ENCODE results near the gene ZNF576.
"Not testable (repeated sequence)": the region's sequence is repeated elsewhere in the genome, so short reads cannot be mapped to it uniquely, and the experiment has no call there.

ZNF576 gene

GRCh38 chr19:43595999-43596841, at the start of gene ZNF576, which contains the start of gene IRGQ:
ZNF576 (plus strand) TSS chr19:43596595; CDS start chr19:43597109, 514 bp downstream.
IRGQ (minus strand) TSS chr19:43596134; CDS start chr19:43595338, 796 bp downstream.
- DNase-seq, result peak; percentile 97 to 98

- not testable (repeated sequence) for DNase-seq
These were observed 48.5 kb upstream of the ZNF576 start for GRCh38 chr19:43547926-43548325.

GRCh38 chr19:43548706-43549105, 47.7 kb upstream of the ZNF576 start:
- DNase-seq, result no peak

- no peak for DNase-seq
These were observed 44.8 kb upstream of the ZNF576 start for GRCh38 chr19:43551399-43552197.

- DNase-seq, result no peak
These were observed 44.3 kb upstream of the ZNF576 start for GRCh38 chr19:43552198-43552450.

- no peak for DNase-seq
These were observed 43.8 kb upstream of the ZNF576 start for GRCh38 chr19:43552616-43553015.

GRCh38 chr19:43553656-43554055, 42.7 kb upstream of the ZNF576 start:
- DNase-seq, result no peak

GRCh38 chr19:43554317-43554895, 42.0 kb upstream of the ZNF576 start:
- DNase-seq, result no peak

GRCh38 chr19:43555185-43555770, 41.1 kb upstream of the ZNF576 start:
- peak; percentile 90 to 94 for DNase-seq

- peak; percentile 25 to 30 for DNase-seq
These were observed 35.7 kb upstream of the ZNF576 start for GRCh38 chr19:43560687-43561086.

- DNase-seq, result no peak
These were observed 35.0 kb upstream of the ZNF576 start for GRCh38 chr19:43561139-43561970.

GRCh38 chr19:43562226-43562697, 34.1 kb upstream of the ZNF576 start:
- DNase-seq, result peak in 1 of 2 experiments; percentile 32

- peak; percentile 99 for DNase-seq
These were observed 33.6 kb upstream of the ZNF576 start for GRCh38 chr19:43562698-43563241.

GRCh38 chr19:43563816-43564457, 32.5 kb upstream of the ZNF576 start:
- DNase-seq, result peak; percentile 16 to 18

- peak; percentile 20 to 21 for DNase-seq
These were observed 31.6 kb upstream of the ZNF576 start for GRCh38 chr19:43564800-43565199.

GRCh38 chr19:43569657-43570056, 26.7 kb upstream of the ZNF576 start:
- DNase-seq, result no peak

- no peak for DNase-seq
These were observed 26.1 kb upstream of the ZNF576 start for GRCh38 chr19:43570174-43570791.

- DNase-seq, result no peak
These were observed 24.2 kb upstream of the ZNF576 start for GRCh38 chr19:43572171-43572588.

- DNase-seq, result no peak
These were observed 21.8 kb upstream of the ZNF576 start for GRCh38 chr19:43574424-43575155.
